ENCODE data around the gene BATF. TPM values are rescaled to one million over a fixed set of nuclear protein-coding genes. Genes with fewer than 3 reads are reported as not detected.

BATF gene
- polyA plus RNA-seq, 1 donor from 2014 or later, result not detected

- Histone ChIP-seq H3F3A (ENCODE audit: insufficient read depth, low read length, poor library complexity, severe bottlenecking) (no peaks in the 10 kb centered on the region), H3K9me2 (ENCODE audit: insufficient read depth, low read length) (no peaks in the 10 kb centered on the region), H3K9me3 (ENCODE audit: low read length) (no peaks in the 10 kb centered on the region), H3K27me3 (ENCODE audit: insufficient read depth, low read depth, low read length) (no peaks in the 10 kb centered on the region), H3K4me3 (ENCODE audit: low read length) (no peak overlapping the region), H3K9ac (ENCODE audit: low read length) (no peak overlapping the region), H3K4me2 (ENCODE audit: low read length) (no peak overlapping the region), H4K20me1 (ENCODE audit: insufficient read depth) (no peaks in the 10 kb centered on the region), H3K36me3 (ENCODE audit: insufficient read depth, low read length) (no peaks in the 10 kb centered on the region), H3K27ac (ENCODE audit: low read length) (no peak overlapping the region), H3K79me2 (replicated peaks; ENCODE audit: insufficient read depth, low read length) (no peaks in the 10 kb centered on the region), H2AFZ (ENCODE audit: low read depth, low read length) (no peak overlapping the region)
- TF ChIP-seq EP300 (conservative IDR thresholded peaks at IDR 0.05; ENCODE audit: poor library complexity, severe bottlenecking), result no peak
- TF ChIP-seq TAF1 (IDR thresholded peaks at IDR 0.05; ENCODE audit: low read depth), result no peak
- TF ChIP-seq MXI1 (conservative IDR thresholded peaks at IDR 0.05; ENCODE audit: poor library complexity, severe bottlenecking), result no peak
- TF ChIP-seq SMC3 (conservative IDR thresholded peaks at IDR 0.05; ENCODE audit: poor library complexity), result no peak
- TF ChIP-seq POLR2AphosphoS5 (IDR thresholded peaks at IDR 0.05), result no peak
- TF ChIP-seq RAD21 (conservative IDR thresholded peaks at IDR 0.05), result no peak
- no peak for TF ChIP-seq CTCF (IDR thresholded peaks at IDR 0.05; ENCODE audit: poor library complexity, severe bottlenecking)
These were observed 1.5 kb downstream of the BATF start for GRCh38 chr14:75523771-75524171.

- H3K27ac ChIP-seq (ENCODE audit: low read length), result no peak overlapping the region
- no peaks in the 10 kb centered on the region for H3F3A ChIP-seq (ENCODE audit: insufficient read depth, low read length, poor library complexity, severe bottlenecking)
- no peaks in the 10 kb centered on the region for H3K9me3 ChIP-seq (ENCODE audit: low read length)
- no peaks in the 10 kb centered on the region for H3K36me3 ChIP-seq (ENCODE audit: insufficient read depth, low read length)
- H3K4me3 ChIP-seq (ENCODE audit: low read length), result no peak overlapping the region
- no peaks in the 10 kb centered on the region for H3K79me2 ChIP-seq (replicated peaks; ENCODE audit: insufficient read depth, low read length)
- no peak overlapping the region for H2AFZ ChIP-seq (ENCODE audit: low read depth, low read length)
- no peaks in the 10 kb centered on the region for H3K9me2 ChIP-seq (ENCODE audit: insufficient read depth, low read length)
- H3K9ac ChIP-seq (ENCODE audit: low read length), result no peak overlapping the region
- H3K4me2 ChIP-seq (ENCODE audit: low read length), result no peak overlapping the region
- H3K27me3 ChIP-seq (ENCODE audit: insufficient read depth, low read depth, low read length), result no peaks in the 10 kb centered on the region
- TF ChIP-seq MXI1 (conservative IDR thresholded peaks at IDR 0.05; ENCODE audit: poor library complexity, severe bottlenecking) (no peak), SMC3 (conservative IDR thresholded peaks at IDR 0.05; ENCODE audit: poor library complexity) (no peak), EP300 (conservative IDR thresholded peaks at IDR 0.05; ENCODE audit: poor library complexity, severe bottlenecking) (no peak), TAF1 (IDR thresholded peaks at IDR 0.05; ENCODE audit: low read depth) (no peak), EZH2 (IDR thresholded peaks at IDR 0.05; ENCODE audit: borderline replicate concordance, insufficient read depth, low read length, poor library complexity, severe bottlenecking) (no peak), POLR2AphosphoS5 (IDR thresholded peaks at IDR 0.05) (no peak), CTCF (IDR thresholded peaks at IDR 0.05; ENCODE audit: poor library complexity, severe bottlenecking) (no peak), RAD21 (conservative IDR thresholded peaks at IDR 0.05) (no peak)
- TF ChIP-seq, protein P1, sequence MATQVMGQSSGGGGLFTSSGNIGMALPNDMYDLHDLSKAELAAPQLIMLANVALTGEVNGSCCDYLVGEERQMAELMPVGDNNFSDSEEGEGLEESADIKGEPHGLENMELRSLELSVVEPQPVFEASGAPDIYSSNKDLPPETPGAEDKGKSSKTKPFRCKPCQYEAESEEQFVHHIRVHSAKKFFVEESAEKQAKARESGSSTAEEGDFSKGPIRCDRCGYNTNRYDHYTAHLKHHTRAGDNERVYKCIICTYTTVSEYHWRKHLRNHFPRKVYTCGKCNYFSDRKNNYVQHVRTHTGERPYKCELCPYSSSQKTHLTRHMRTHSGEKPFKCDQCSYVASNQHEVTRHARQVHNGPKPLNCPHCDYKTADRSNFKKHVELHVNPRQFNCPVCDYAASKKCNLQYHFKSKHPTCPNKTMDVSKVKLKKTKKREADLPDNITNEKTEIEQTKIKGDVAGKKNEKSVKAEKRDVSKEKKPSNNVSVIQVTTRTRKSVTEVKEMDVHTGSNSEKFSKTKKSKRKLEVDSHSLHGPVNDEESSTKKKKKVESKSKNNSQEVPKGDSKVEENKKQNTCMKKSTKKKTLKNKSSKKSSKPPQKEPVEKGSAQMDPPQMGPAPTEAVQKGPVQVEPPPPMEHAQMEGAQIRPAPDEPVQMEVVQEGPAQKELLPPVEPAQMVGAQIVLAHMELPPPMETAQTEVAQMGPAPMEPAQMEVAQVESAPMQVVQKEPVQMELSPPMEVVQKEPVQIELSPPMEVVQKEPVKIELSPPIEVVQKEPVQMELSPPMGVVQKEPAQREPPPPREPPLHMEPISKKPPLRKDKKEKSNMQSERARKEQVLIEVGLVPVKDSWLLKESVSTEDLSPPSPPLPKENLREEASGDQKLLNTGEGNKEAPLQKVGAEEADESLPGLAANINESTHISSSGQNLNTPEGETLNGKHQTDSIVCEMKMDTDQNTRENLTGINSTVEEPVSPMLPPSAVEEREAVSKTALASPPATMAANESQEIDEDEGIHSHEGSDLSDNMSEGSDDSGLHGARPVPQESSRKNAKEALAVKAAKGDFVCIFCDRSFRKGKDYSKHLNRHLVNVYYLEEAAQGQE (IDR thresholded peaks at IDR 0.05; ENCODE audit: borderline replicate concordance), result no peak
- H4K20me1 ChIP-seq (ENCODE audit: insufficient read depth), result no peaks in the 10 kb centered on the region
These were observed 3.7 kb downstream of the BATF start for GRCh38 chr14:75525969-75526368.
